GM06990 (cell line): ENCODE measurements around the gene JMJD6.
A peak's percentile ranks its signal among the peaks of the same experiment; 100 is the strongest.
"Not testable (repeated sequence)": the region's sequence is repeated elsewhere in the genome, so short reads cannot be mapped to it uniquely, and the experiment has no call there.

ENCODE experiments used
- DNase-seq: peaks from one replicate; pipeline ENCODE4 v3.0.0-alpha.2; 2011; ENCODE audit not compliant: insufficient read length; ENCODE audit errors: extremely low read depth
- H3K27me3 ChIP-seq: replicated peaks from 2 replicates; pipeline ENCODE4 v1.6.0; 2011; ENCODE audit warnings: low read length; ENCODE audit not compliant: control insufficient read depth, insufficient read depth
- H3K36me3 ChIP-seq: 2 replicates; pipeline ENCODE4 v1.5.1; 2011; ENCODE audit warnings: low read length; ENCODE audit not compliant: control insufficient read depth, insufficient read depth
- H3K4me3 ChIP-seq: replicated peaks from 2 replicates; pipeline ENCODE4 v1.5.1; 2011; ENCODE audit warnings: low read depth, mild to moderate bottlenecking, control low read depth, low read length
- TF ChIP-seq, protein P1 (sequence below): IDR thresholded peaks from 2 replicates; pipeline ENCODE4 v1.5.1; 2011; ENCODE audit warnings: low read length, control low read depth, mild to moderate bottlenecking, inconsistent platforms; ENCODE audit not compliant: insufficient read depth, poor library complexity, severe bottlenecking

JMJD6 gene

DNA sequence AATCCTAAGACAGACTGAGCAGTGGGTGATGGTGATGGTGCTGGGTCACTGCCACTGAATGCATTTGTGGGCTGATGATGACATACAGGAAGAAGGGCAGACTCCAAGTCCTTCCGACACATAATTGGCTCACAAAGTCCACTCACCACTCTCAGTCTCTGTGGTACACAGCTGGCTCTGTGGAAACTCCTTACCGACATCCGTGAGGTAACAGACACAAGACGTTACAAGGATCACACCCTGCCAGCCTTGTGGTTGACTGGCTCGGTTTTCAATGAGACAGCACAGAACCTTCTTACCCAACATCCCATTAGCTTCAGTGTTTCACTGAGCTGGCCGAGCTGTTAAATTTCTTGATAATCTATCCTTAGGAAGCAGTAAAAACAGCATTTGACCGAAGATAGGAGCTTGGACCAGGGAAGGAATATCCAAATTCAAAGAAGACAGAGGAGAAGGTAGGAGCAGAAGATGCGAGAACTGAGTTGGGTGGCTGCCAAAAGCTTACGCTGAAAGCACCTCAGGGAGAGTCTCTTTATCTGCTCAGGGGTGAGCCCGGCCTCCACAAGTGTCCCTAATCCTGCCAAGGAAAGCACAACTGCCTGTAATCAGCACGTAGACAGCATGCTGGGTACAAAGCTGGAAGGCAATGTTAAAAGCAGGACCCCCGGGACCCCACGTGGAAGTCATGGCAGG, 10.1 kb downstream of the JMJD6 start:
- no peaks in the 10 kb centered on the region for H3K27me3 ChIP-seq
- H3K4me3 ChIP-seq, result no peak overlapping the region
- peaks cover 21% of the 10 kb centered on the region for H3K36me3 ChIP-seq
- TF ChIP-seq, protein P1, sequence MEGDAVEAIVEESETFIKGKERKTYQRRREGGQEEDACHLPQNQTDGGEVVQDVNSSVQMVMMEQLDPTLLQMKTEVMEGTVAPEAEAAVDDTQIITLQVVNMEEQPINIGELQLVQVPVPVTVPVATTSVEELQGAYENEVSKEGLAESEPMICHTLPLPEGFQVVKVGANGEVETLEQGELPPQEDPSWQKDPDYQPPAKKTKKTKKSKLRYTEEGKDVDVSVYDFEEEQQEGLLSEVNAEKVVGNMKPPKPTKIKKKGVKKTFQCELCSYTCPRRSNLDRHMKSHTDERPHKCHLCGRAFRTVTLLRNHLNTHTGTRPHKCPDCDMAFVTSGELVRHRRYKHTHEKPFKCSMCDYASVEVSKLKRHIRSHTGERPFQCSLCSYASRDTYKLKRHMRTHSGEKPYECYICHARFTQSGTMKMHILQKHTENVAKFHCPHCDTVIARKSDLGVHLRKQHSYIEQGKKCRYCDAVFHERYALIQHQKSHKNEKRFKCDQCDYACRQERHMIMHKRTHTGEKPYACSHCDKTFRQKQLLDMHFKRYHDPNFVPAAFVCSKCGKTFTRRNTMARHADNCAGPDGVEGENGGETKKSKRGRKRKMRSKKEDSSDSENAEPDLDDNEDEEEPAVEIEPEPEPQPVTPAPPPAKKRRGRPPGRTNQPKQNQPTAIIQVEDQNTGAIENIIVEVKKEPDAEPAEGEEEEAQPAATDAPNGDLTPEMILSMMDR, result no peak
- no peak for DNase-seq

GRCh38 chr17:76715496-76715830, 10.9 kb downstream of the JMJD6 start:
- H3K4me3 ChIP-seq, result no peak overlapping the region
- DNase-seq, result no peak
- H3K36me3 ChIP-seq, result peaks cover 17% of the 10 kb centered on the region
- TF ChIP-seq, protein P1, result no peak
- no peaks in the 10 kb centered on the region for H3K27me3 ChIP-seq

DNA sequence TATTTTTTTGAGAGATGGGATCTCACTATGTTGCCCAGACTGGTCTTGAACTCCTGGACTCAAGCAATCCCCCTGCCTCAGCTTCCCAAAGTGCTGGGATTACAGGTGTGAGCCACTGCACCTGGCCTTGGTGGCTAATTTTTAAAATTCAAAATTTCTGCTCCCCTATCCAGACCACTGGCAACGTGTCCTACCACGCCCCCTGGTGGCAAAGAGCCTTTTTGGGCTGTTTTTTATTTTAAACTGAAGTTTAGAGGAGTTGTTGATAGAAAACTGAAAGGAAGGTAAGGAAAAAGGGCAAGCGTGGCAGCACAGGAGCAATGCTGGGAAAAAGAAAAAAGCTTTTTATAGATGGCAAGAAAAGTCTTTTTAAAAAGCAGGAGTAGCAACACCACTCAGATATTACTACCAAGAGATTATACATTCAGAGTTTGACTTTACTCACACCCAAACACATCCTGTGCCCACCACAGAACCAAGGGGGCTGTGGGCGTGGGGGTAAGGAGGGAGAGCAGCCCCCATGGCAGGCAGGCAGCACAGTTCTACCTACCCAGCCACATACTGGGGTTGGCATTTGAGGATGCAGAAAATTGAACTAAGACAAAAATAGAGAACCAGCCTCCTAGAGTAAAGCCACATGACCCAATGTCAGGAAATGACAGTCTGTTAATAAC, 11.4 kb downstream of the JMJD6 start:
- DNase-seq, result no peak
- Histone ChIP-seq H3K27me3 (no peaks in the 10 kb centered on the region), H3K36me3 (peaks cover 13% of the 10 kb centered on the region), H3K4me3 (no peak overlapping the region)
- TF ChIP-seq, protein P1, result peak; percentile 79

- TF ChIP-seq, protein P1, result no peak
- Histone ChIP-seq H3K4me3 (no peak overlapping the region), H3K36me3 (peaks cover 13% of the 10 kb centered on the region), H3K27me3 (no peaks in the 10 kb centered on the region)
- no peak for DNase-seq
Observed at GRCh38 chr17:76714336-76714735, 12.1 kb downstream of the JMJD6 start.

GRCh38 chr17:76713765-76714164, 12.6 kb downstream of the JMJD6 start:
- TF ChIP-seq, protein P1, result no peak
- DNase-seq, result no peak
- Histone ChIP-seq H3K36me3 (peaks cover 11% of the 10 kb centered on the region), H3K4me3 (no peak overlapping the region), H3K27me3 (no peaks in the 10 kb centered on the region)

DNA sequence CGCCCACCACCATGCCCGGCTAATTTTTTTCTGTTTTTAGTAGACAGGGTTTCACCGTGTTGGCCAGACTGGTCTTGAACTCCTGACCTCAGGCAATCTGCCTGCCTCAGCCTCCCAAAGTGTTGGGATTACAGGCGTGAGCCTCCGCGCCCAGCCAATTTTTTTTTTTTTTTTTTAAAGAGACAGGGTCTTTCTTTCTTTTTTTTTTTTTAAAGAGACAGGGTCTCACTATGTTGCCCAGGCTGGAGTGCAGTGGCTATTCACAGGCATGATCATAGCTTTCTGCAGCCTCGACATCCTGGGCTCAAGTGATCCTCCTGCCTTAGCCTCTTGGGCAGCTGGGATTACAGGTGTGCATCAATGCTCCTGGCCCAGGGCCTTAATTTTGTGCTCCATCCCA, 14.1 kb downstream of the JMJD6 start:
- H3K36me3 ChIP-seq, H3K4me3 ChIP-seq, DNase-seq, H3K27me3 ChIP-seq: not testable (repeated sequence)
